GM12891 (cell line): Measurements from ENCODE around the gene TAS2R13.

ENCODE experiments used
- PAX5 ChIP-seq: IDR thresholded peaks from 2 replicates; pipeline ENCODE4 v1.6.1; 2011; ENCODE audit warnings: low read length, moderate library complexity, mild to moderate bottlenecking; ENCODE audit not compliant: insufficient read depth, severe bottlenecking
- POLR2A ChIP-seq: IDR thresholded peaks from 2 replicates; pipeline ENCODE4 v1.6.1; 2011; ENCODE audit warnings: low read depth, low read length, control low read depth
- POLR2AphosphoS5 ChIP-seq: IDR thresholded peaks from 2 replicates; pipeline ENCODE4 v1.6.1; 2011; ENCODE audit warnings: low read depth, low read length, control low read depth
- POU2F2 ChIP-seq: IDR thresholded peaks from 2 replicates; pipeline ENCODE4 v1.6.1; 2011; ENCODE audit warnings: low read depth, mild to moderate bottlenecking, control low read depth, low read length, moderate library complexity
- TAF1 ChIP-seq: IDR thresholded peaks from 2 replicates; pipeline ENCODE4 v1.6.1; 2011; ENCODE audit warnings: low read depth, low read length, control low read depth

DNA sequence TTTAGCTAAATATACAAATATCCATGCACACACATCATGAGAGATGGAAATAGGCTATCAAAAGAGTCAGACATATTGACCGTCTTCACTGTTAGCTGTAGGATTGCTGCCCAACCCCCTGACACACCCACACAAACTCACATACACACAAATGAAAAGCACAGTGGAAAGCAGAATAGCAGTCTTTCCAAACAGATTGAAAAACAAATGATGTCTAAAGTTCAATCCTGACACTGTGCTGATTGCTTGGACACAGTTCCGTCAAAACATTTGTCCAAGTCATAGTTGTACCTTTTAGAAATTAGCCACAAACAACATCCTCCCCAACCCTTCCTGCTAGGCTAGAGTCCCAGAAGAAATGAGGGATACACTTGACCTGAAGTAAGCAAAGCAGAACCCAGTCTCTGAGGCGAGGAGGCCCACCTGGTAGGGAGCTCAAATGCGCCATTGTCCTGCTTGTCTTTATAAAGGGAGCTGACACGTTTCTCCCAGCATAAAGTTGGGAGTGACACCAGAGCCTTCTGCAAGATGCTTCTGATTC lies 19.5 kb upstream of the TAS2R13 start, which contains the start of gene PRH2:
- TF ChIP-seq POLR2AphosphoS5 (no peak), POLR2A (no peak), POU2F2 (no peak), TAF1 (no peak), PAX5 (no peak)
